Fibroblast of peridontal ligament (primary cell): ENCODE data around the gene CISH.
A peak's percentile ranks its signal among the peaks of the same experiment; 100 is the strongest.

Experiments used
- DNase-seq: peaks from one replicate; pipeline ENCODE4 v3.0.0-alpha.2; 2010; ENCODE audit errors: extremely low read depth

CISH gene

DNA sequence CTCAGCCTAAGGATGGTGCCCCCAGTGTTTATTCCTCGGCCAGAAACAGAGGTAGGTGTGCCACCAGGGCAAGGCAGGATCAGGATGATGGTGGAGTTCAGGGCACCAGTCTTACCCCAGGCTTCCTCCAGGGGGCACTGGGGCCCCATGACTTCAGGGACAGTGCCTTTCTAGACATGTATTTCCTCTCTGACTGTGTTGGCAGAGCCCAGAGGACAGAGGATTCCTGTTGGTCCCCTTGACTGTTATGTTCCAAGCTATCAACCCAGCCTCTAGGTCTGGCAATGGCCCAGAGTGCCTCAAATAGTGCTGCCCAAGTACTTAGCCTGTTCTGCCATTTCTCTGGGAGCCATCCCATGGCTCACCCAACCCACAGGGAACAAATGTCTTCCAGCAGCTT, 39.4 kb downstream of the CISH start:
- DNase-seq, result peak; percentile 75

DNA sequence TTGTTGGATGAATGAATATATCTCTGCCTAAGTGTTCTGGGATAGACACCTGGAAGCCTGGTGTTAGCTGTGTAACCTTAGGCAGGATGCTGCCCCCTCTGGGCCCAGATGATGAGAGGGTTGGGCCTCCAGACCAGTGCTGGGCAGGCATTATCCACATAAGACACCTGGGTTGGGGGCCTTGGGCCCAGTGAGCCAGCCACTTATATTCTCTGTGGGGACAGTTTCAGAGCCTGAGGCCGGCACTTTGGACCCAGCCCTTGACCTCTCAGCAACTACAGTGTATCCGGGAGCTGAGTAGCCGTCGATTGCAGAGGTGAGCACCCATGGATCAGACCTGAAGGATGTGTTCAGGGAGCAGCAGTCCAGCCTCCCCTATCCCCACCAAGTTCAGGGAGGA, 40.1 kb downstream of the CISH start:
- DNase-seq, result no peak

DNA sequence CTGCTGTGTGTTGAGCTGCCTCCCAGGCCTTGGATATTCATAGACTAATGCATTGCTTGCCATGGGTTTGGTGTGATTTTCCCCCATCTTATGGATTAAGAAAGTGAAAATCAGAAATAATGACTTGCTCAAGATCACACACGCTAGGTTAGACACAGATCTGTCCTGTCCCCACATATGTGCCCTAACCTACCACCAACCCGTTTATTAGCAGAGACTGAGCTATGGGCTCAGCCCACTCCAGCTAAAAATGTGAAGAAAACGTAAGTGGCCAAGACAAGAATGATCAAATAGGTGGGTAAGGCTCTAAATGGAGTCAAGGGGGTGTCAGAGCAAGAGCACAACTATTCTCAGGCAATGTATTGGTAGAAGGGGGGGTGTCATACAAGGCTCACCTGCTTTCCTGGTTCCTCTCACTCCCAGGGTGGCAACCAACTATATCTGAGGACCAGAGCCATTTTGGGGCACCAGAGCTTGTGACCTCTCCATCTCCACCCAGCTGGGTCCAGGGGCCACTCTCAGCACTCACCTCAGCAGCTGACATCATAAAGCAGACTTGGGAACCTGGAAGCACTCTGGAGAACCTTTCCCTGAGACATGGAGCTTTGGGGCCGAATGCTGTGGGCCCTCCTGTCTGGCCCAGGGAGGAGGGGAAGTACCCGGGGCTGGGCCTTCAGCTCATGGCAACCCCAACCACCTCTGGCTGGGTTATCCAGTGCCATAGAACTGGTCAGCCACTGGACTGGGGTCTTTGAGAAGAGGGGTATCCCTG, 40.9 kb downstream of the CISH start:
- no peak for DNase-seq

DNA sequence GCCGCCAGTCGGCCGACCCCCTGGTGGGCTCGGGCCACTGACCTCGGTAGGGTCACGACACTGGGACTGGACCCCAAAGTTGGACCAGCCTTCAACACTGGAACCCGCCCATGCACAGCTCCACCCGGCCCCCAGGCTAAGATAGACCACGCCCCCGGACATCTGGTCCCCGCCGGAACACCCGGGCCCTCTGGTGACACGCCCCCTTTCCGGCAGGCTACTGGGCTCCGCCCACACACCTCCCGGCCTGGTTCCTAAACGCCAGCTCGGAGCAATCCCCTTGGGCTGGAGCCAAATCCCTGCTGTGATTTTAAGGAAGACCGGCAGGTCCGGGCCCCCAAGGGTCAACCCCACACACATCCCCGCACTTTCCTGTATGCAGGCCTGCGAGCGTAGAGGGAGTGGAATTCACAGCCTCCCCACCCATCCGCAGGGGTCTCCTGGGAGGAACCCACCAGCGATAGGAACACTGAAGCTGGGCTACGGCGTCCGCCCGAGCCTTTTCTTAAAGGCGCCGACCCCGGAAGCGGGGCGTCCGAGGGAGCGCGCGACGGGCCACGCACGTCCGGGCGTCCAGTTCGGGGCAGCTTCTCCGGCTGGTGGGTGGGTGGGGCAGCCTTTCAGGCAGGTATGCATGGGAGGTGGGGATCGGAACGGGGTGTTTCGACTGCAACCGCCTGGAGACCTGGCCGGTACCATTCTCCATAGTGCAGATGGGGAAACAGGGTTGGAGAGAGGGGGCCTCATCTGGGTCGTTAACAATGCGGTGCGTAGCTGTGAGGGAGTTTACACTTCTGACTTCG, 42.4 kb downstream of the CISH start, which contains the start of gene HEMK1:
TSS of gene HEMK1 (plus strand) at position 576 of the 803 bp plus-strand sequence. CDS start 1,583 bp downstream, outside the sequence.
- DNase-seq, result peak; percentile 92

DNA sequence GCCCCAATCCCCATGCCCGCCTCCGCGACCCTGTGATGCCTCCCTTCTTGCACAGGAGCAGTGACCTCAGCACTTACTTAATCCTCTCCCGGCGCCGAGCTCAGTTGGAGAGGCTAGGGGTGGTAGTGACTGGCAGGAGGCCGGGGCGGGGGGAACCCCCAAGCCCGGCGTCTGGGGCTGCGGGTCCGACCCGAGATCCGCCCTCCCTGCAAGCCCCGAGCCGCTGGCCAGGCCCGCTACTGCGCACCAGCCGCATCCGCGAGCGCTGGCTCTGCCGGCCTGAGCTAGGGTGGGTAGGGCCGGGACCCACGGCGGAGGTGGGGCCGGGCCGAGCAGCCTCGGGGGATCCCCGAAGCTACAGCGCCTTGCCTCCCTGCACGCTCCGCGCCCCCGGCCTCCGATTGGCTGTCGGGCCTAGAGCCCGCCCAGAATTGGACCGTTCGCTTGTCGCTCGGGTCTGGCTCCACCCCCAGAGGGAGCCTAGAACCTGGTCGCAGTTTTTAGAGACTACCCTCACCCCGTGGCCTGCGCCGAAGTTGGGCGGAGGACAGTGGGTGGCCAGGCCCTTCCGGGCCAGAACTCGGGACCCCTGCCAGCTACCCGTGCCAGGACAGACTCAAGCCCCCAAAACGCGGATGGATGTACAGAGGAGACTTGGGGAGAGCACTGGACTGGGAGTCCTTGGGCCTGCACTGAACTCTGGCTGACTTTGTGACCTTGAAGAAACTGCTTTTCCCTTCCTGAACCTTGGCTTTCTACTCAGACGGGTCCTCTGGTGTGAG, 44.0 kb downstream of the CISH start, which contains the start of gene C3orf18:
TSS of gene C3orf18 (minus strand) at position 362 of the 782 bp plus-strand sequence. CDS start 2,048 bp downstream, outside the sequence.
- peak; percentile 85 for DNase-seq

DNA sequence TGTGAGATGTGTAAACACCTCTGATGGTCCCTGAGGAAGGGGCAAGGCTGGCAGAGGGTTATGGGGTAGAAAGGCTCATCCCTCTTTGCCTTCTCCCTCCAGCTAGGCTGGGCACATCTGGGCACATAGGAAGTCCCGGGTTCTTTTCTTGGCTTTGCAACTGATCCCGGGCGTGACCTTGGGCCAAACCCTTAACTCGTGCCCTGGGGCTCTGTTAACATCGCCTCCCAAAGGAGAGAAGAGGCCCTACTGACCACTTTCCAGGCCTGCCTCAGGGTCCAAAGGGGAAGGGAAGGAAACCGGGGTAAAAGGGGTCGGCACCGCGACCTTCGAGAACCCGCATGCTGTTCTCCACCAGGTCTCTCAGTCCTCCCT, 44.6 kb downstream of the CISH start:
- DNase-seq, result no peak

DNA sequence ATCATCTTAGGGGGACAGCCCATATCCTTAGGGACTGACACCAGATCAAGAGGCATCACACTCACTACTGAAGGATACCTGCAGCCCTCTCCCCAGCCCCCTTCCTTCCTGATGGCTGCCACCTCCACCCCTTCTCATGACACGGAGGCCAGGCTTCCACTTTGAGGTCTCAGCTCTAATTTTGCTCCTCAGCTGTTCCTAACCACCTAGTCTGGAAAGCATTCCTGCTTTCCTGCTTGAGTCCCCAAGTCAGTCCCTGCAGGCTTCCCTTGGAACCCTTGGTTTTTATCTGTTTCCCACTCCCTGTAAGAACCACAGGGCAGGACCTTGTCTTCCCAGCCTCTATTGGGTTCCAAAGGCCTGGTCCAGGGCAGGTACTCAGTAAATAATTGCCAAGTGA, 47.3 kb downstream of the CISH start:
- DNase-seq, result no peak

DNA sequence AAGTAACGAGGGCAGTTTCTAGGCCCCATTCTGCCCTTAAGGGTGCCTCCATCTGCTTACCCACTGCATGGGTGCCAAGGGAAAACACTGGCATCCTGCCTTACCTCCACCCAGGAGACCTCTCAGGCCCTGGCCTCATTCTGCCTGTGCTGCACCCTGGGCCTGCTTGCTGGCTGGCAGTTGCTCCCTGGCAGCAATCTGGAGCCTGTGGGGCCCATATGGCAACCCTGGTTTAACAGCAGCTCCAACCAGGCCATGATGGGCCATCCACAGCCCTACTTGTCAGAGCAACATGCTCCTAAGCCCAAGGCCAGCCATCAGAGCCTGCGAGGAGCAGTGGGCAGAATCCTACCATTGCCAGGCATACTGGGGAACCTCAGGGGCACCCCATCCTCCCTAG, 47.7 kb downstream of the CISH start:
- no peak for DNase-seq

DNA sequence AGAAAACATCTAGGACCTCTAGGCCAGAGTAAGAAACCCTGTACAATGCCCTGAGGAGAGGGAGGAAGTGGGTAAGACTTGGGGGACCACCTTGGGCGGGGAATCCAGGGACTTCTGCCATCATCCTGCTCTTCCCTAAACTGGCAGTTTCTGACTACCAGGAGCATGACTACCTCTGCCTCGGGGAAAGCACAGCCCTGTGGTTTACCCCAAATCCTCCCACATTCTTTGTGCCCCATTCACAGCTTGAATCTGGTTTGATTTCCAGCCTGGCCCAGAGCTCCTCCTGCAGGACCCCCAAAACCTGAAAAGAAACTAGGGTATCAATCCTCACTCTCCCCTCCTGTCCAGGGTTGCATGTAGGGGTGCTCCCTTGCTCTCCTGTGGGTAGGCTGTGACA, 48.7 kb downstream of the CISH start:
- peak; percentile 74 for DNase-seq

DNA sequence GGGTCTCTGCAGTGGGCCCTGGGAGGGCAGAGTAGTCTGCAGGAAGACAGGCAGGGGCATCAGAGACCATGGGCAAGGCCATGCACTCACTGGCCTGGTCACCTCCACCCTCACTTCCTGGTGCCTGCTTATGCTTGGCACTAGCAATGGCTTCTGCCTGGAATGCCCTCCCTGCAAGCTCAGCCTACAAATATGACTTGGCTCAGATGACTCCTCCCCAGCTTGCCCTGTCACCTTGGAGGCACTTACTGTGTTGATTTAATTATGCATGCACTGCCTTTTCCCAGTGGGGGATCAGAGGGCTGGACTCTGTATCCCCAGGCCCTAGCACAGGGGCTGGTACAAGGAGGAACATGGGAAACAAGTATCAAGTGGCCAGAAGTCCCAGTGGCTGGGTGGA, 51.9 kb downstream of the CISH start:
- DNase-seq, result no peak

DNA sequence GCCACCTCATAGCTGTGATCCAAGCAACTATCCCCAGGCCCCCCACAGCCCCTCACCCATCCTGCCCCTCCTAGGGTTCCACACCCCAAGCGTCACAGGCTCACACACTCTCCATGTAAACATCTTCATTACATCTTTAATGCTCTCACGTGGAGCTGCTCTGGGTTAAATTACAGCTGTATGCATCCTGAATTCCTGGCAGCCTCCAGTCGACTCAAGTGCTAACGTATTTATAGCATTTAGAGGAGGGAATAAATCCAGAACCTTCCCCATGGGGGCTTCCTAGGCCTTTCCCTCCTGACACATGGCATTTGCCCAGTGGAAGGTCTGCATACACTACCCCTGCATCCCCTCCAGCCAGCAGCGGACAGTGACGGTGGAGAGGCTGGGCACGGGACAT, 53.7 kb downstream of the CISH start:
- peak; percentile 16 for DNase-seq

DNA sequence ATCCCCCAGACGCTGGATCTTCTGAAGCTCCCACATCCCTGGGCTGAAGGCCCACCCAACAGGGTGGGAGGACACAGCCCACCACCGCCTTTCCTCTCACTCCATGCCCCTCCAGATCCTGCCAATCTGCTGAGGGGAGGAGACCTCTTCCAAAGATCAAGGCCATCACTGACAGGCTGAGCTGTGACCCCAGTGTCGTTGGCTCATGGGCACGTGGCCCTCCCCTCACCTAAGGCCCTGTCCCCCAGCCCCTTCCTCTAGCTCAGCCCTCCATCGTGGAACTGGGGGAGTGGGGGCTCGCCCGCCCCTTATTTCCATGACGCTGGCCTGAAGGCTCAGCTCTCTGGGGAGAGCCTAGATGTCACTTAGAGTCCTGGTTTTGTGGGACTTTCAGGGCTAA, 54.5 kb downstream of the CISH start:
- DNase-seq, result no peak
